PFSK-1 (cell line): Measurements from ENCODE around the gene SUSD6.

Experiments used
- POLR2AphosphoS5 ChIP-seq: IDR thresholded peaks from 2 replicates; pipeline ENCODE4 v1.6.1; 2012; ENCODE audit warnings: low read depth, mild to moderate bottlenecking, control low read depth, low read length, moderate library complexity
- TAF1 ChIP-seq: IDR thresholded peaks from 2 replicates; pipeline ENCODE4 v1.6.1; 2012; ENCODE audit warnings: low read length, control low read depth, borderline replicate concordance; ENCODE audit not compliant: insufficient read depth

DNA sequence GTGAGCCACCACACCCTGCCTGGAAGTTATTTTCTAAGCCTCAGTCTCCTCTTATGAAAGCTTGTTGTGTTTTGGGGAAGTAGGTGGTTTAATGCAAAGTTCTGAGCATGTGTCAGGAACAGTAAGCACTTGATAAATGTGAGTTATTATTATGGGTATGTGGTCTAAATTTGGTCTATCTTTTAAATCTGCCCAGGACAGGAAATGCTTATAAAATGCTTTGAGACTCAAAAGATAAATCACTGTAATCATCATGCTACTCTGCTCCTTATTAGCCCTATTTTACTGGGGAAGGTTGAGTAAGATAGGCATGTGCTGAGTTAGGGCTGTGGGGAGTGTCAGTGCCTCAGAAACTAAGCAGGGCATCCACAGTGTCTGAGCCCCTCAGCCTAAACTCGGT, 142.5 kb downstream of the SUSD6 start:
- TF ChIP-seq TAF1, result no peak
- no peak for TF ChIP-seq POLR2AphosphoS5
